Liver (tissue), 10 donors: ENCODE results near the gene BCAS1. TPM values are rescaled to one million over a fixed set of nuclear protein-coding genes. Genes with fewer than 3 reads are reported as not detected.

Source experiments
- DNase-seq: peaks from one replicate; pipeline ENCODE4 v3.0.0-alpha.2; 2017; ENCODE audit warnings: low spot score
- H3K27ac ChIP-seq, 2 donors: one replicate each; pipeline ENCODE4 v1.7.0; 2013; ENCODE audit warnings: inconsistent platforms in 2 of 2, low read length in 2 of 2, control low read depth in 1 of 2, low read depth in 1 of 2, mild to moderate bottlenecking in 1 of 2
- H3K27me3 ChIP-seq, 4 donors: one replicate each; pipeline versions ENCODE4 v1.6.1 to v1.7.0; 2013; ENCODE audit warnings: low read length in 3 of 4, inconsistent platforms in 1 of 4, mild to moderate bottlenecking in 1 of 4, moderate library complexity in 1 of 4; ENCODE audit not compliant: control insufficient read depth in 4 of 4, insufficient read depth in 4 of 4
- H3K36me3 ChIP-seq, 4 donors: one replicate each; pipeline versions ENCODE4 v1.6.1 to v1.7.0; 2013; ENCODE audit warnings: low read length in 3 of 4, mild to moderate bottlenecking in 3 of 4, low read depth in 1 of 4, moderate library complexity in 1 of 4; ENCODE audit not compliant: control insufficient read depth in 4 of 4, insufficient read depth in 3 of 4
- H3K4me1 ChIP-seq, 4 donors: one replicate each; pipeline versions ENCODE4 v1.6.1 to v1.7.0; 2013; ENCODE audit warnings: low read length in 3 of 4, mild to moderate bottlenecking in 3 of 4, moderate library complexity in 1 of 4; ENCODE audit not compliant: control insufficient read depth in 4 of 4, insufficient read depth in 4 of 4
- H3K4me3 ChIP-seq, 3 donors: one replicate each; pipeline versions ENCODE4 v1.6.1 to v1.7.0; 2013; ENCODE audit warnings: low read length in 3 of 3, control low read depth in 1 of 3, low read depth in 1 of 3, mild to moderate bottlenecking in 1 of 3
- H3K9ac ChIP-seq, 2 donors: one replicate each; pipeline ENCODE4 v1.7.0; 2013; ENCODE audit warnings: low read length in 2 of 2, mild to moderate bottlenecking in 2 of 2, moderate library complexity in 2 of 2, control low read depth in 1 of 2, low read depth in 1 of 2
- H3K9me3 ChIP-seq, 4 donors: one replicate each; pipeline versions ENCODE4 v1.6.1 to v1.7.0; 2013; ENCODE audit warnings: low read length in 3 of 4; ENCODE audit not compliant: control insufficient read depth in 4 of 4
- EGR1 ChIP-seq, 2 donors: IDR thresholded peaks; 2 replicates each; pipeline ENCODE4 v1.6.1; 2016 to 2018; ENCODE audit warnings: antibody characterized with exemption in 2 of 2, low read depth in 2 of 2
- FOXA1 ChIP-seq: IDR thresholded peaks from 2 replicates; pipeline ENCODE4 v1.6.1; 2016; ENCODE audit warnings: antibody characterized with exemption
- FOXA2 ChIP-seq: IDR thresholded peaks from 2 replicates; pipeline ENCODE4 v1.6.1; 2016; ENCODE audit warnings: antibody characterized with exemption
- HNF4A ChIP-seq, 2 donors: conservative IDR thresholded peaks; 2 replicates each; pipeline ENCODE4 v1.6.1; 2016; ENCODE audit warnings: antibody characterized with exemption in 2 of 2, mild to moderate bottlenecking in 2 of 2
- HNF4G ChIP-seq: IDR thresholded peaks from 2 replicates; pipeline ENCODE4 v1.6.1; 2016; ENCODE audit warnings: antibody characterized with exemption
- JUND ChIP-seq, 2 donors: IDR thresholded peaks; 2 replicates each; pipeline ENCODE4 v1.6.1; 2016; ENCODE audit warnings: antibody characterized with exemption in 2 of 2
- NR2F2 ChIP-seq: IDR thresholded peaks from 2 replicates; pipeline ENCODE4 v1.6.1; 2016; ENCODE audit warnings: antibody characterized with exemption
- RAD21 ChIP-seq, 2 donors: IDR thresholded peaks; 2 replicates each; pipeline ENCODE4 v1.6.1; 2016; ENCODE audit warnings: antibody characterized with exemption in 2 of 2, mild to moderate bottlenecking in 2 of 2
- RXRA ChIP-seq, 2 donors: IDR thresholded peaks; 2 replicates each; pipeline ENCODE4 v1.6.1; 2017 to 2018; ENCODE audit warnings: antibody characterized with exemption in 2 of 2, mild to moderate bottlenecking in 1 of 2
- TAF1 ChIP-seq: conservative IDR thresholded peaks from 2 replicates; pipeline ENCODE4 v1.6.1; 2016; ENCODE audit warnings: antibody characterized with exemption, mild to moderate bottlenecking
- WGBS: extraction: QIAGEN DNeasy Blood & Tissue Kit; methylation state at CpG from one replicate; pipeline ENCODE4 v1.1.7; 2013; 5-methylcytosine and 5-hydroxymethylcytosine counted together
- polyA plus RNA-seq, 2 donors: library from polyadenylated mRNA; stranded (reverse) in 1 of 2; unstranded in 1 of 2; fragments of 200-250 nt in 1 of 2; fragments of >200 nt in 1 of 2; fragmentation: Nextera tagmentation in 1 of 2; extraction: Ambion mirVana in 1 of 2; gene quantifications; one replicate each; pipeline versions ENCODE4 v1.2.1 to v1.2.3, GENCODE V29; 2013 to 2015
- small RNA-seq: library from RNA; depleted of rRNA; stranded (forward); fragments of <200 nt; gene quantifications from one replicate; pipeline ENCODE3, GENCODE V24; 2014
- total RNA-seq, 2 donors: library from RNA; depleted of rRNA; stranded (reverse); fragments of >200 nt; gene quantifications; one replicate each; pipeline ENCODE4 v1.2.3, GENCODE V29; 2014
- TF ChIP-seq, protein P1 (sequence below): IDR thresholded peaks from 2 replicates; pipeline ENCODE4 v1.6.1; 2016; ENCODE audit warnings: antibody characterized with exemption
- TF ChIP-seq, protein P2 (sequence below): fragments of 150-350 bp; IDR thresholded peaks from 2 replicates; pipeline ENCODE4 v1.5.1; 2017; ENCODE audit warnings: improper control_type of control experiment, low read depth, low read length; ENCODE audit not compliant: missing input control
- TF ChIP-seq, protein P3 (sequence below): IDR thresholded peaks from 2 replicates; pipeline ENCODE4 v1.6.1; 2016; ENCODE audit warnings: antibody characterized with exemption, mild to moderate bottlenecking
- TF ChIP-seq, protein P4 (sequence below): IDR thresholded peaks from 2 replicates; pipeline ENCODE4 v1.6.1; 2016; ENCODE audit warnings: antibody characterized with exemption
- TF ChIP-seq, protein P5 (sequence below): IDR thresholded peaks from 2 replicates; pipeline ENCODE4 v1.6.1; 2016; ENCODE audit warnings: antibody characterized with exemption
- donor health status: healthy.
- donor health status: healthy.
- donor health status: healthy.
- donor health status: healthy.
- donor health status: healthy.

Gene BCAS1
- total and polyA plus RNA-seq, 4 donors = under 0.01 to 0.93 (median 0.04) TPM

DNA sequence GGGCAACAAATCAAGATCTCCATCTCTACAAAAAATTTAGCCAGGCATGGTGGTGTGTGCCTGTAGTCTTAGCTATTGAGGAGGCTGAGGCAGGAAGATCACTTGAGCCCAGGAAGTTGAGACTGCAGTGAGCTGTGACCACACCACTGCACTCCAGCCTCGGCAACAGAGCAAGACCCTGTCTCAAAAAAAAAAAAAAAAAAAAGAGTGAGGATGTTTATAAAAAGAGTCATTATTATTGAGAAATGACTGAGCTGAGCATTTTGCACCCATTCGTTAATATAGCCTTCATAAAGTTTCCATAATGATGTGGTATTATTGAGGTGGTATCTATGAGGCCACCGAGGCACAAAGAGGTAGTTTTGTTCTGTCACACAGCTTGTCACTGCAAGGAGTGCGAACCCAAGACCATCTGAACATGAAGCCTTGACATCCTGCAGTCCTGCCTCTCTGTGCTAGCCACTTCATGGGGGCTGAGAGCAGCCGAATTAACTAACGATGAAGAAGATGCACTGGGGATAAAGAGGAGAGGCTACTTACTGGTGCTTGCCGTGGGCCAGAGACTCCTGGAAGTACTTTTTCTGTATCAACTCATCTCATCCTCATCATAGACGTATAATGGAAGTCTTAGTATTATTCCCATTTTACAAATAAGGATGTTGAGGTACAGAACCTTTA, 175.5 kb downstream of the BCAS1 start:
- no peaks in the 10 kb centered on the region for H3K27me3 ChIP-seq
- no peaks in the 10 kb centered on the region for H3K36me3 ChIP-seq
- DNase-seq = no peak
- WGBS = 91% methylated on average over 8 of the region's 8 CpGs
- no peak overlapping the region for H3K27ac ChIP-seq
- TF ChIP-seq RXRA (IDR thresholded peaks at IDR 0.05) (no peak), FOXA2 (no peak), NR2F2 (no peak), RAD21 (IDR thresholded peaks at IDR 0.05) (no peak), EGR1 (IDR thresholded peaks at IDR 0.05; ENCODE audit: low read depth in 2 of 2) (no peak), FOXA1 (no peak), JUND (IDR thresholded peaks at IDR 0.05) (no peak), HNF4A (conservative IDR thresholded peaks at IDR 0.05) (no peak), HNF4G (no peak), TAF1 (no peak)
- TF ChIP-seq, protein P1, sequence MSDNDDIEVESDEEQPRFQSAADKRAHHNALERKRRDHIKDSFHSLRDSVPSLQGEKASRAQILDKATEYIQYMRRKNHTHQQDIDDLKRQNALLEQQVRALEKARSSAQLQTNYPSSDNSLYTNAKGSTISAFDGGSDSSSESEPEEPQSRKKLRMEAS = no peak
- TF ChIP-seq, protein P2, sequence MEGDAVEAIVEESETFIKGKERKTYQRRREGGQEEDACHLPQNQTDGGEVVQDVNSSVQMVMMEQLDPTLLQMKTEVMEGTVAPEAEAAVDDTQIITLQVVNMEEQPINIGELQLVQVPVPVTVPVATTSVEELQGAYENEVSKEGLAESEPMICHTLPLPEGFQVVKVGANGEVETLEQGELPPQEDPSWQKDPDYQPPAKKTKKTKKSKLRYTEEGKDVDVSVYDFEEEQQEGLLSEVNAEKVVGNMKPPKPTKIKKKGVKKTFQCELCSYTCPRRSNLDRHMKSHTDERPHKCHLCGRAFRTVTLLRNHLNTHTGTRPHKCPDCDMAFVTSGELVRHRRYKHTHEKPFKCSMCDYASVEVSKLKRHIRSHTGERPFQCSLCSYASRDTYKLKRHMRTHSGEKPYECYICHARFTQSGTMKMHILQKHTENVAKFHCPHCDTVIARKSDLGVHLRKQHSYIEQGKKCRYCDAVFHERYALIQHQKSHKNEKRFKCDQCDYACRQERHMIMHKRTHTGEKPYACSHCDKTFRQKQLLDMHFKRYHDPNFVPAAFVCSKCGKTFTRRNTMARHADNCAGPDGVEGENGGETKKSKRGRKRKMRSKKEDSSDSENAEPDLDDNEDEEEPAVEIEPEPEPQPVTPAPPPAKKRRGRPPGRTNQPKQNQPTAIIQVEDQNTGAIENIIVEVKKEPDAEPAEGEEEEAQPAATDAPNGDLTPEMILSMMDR = no peak
- TF ChIP-seq, protein P3, sequence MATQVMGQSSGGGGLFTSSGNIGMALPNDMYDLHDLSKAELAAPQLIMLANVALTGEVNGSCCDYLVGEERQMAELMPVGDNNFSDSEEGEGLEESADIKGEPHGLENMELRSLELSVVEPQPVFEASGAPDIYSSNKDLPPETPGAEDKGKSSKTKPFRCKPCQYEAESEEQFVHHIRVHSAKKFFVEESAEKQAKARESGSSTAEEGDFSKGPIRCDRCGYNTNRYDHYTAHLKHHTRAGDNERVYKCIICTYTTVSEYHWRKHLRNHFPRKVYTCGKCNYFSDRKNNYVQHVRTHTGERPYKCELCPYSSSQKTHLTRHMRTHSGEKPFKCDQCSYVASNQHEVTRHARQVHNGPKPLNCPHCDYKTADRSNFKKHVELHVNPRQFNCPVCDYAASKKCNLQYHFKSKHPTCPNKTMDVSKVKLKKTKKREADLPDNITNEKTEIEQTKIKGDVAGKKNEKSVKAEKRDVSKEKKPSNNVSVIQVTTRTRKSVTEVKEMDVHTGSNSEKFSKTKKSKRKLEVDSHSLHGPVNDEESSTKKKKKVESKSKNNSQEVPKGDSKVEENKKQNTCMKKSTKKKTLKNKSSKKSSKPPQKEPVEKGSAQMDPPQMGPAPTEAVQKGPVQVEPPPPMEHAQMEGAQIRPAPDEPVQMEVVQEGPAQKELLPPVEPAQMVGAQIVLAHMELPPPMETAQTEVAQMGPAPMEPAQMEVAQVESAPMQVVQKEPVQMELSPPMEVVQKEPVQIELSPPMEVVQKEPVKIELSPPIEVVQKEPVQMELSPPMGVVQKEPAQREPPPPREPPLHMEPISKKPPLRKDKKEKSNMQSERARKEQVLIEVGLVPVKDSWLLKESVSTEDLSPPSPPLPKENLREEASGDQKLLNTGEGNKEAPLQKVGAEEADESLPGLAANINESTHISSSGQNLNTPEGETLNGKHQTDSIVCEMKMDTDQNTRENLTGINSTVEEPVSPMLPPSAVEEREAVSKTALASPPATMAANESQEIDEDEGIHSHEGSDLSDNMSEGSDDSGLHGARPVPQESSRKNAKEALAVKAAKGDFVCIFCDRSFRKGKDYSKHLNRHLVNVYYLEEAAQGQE = no peak
- TF ChIP-seq, protein P4, sequence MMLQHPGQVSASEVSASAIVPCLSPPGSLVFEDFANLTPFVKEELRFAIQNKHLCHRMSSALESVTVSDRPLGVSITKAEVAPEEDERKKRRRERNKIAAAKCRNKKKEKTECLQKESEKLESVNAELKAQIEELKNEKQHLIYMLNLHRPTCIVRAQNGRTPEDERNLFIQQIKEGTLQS = no peak
- TF ChIP-seq, protein P5, sequence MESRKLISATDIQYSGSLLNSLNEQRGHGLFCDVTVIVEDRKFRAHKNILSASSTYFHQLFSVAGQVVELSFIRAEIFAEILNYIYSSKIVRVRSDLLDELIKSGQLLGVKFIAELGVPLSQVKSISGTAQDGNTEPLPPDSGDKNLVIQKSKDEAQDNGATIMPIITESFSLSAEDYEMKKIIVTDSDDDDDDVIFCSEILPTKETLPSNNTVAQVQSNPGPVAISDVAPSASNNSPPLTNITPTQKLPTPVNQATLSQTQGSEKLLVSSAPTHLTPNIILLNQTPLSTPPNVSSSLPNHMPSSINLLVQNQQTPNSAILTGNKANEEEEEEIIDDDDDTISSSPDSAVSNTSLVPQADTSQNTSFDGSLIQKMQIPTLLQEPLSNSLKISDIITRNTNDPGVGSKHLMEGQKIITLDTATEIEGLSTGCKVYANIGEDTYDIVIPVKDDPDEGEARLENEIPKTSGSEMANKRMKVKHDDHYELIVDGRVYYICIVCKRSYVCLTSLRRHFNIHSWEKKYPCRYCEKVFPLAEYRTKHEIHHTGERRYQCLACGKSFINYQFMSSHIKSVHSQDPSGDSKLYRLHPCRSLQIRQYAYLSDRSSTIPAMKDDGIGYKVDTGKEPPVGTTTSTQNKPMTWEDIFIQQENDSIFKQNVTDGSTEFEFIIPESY = no peak
- no peak overlapping the region for H3K4me3 ChIP-seq
- H3K9me3 ChIP-seq = no peaks in the 10 kb centered on the region
- H3K4me1 ChIP-seq = no peaks in the 10 kb centered on the region
- H3K9ac ChIP-seq = no peak overlapping the region

Small RNAs within 50 kb of the gene (small RNA-seq; reads per million reads assigned to genes)
- not detected for gene MIR4756

Other genes with a start within 250 kb of the BCAS1 start
- gene CYP24A1, start 103.4 kb upstream of the BCAS1 start, total RNA-seq = not detected
- gene CYP24A1, start 103.4 kb upstream of the BCAS1 start, polyA plus RNA-seq = not detected
- 10 to 100 TPM; 13.9 to 17.3 TPM for gene PFDN4, start 137.5 kb upstream of the BCAS1 start, total RNA-seq
- 10 to 100 TPM; 12.9 to 13.1 TPM for gene PFDN4, start 137.5 kb upstream of the BCAS1 start, polyA plus RNA-seq